Esophagus (tissue), 2 donors: ENCODE results near the gene GINS1. TPM values are rescaled to one million over a fixed set of nuclear protein-coding genes. Genes with fewer than 3 reads are reported as not detected.

Experiments used
- H3K27ac ChIP-seq, 2 donors: one replicate each; pipeline ENCODE4 v1.5.1; 2013; ENCODE audit warnings: low read depth in 2 of 2, mild to moderate bottlenecking in 2 of 2, inconsistent platforms in 1 of 2, low read length in 1 of 2, moderate library complexity in 1 of 2
- H3K27me3 ChIP-seq, 2 donors: one replicate each; pipeline ENCODE4 v1.6.1; 2013; ENCODE audit warnings: low read length in 2 of 2, control low read depth in 1 of 2, mild to moderate bottlenecking in 1 of 2; ENCODE audit not compliant: insufficient read depth in 2 of 2, control insufficient read depth in 1 of 2
- H3K36me3 ChIP-seq, 2 donors: one replicate each; pipeline ENCODE4 v1.6.1; 2013; ENCODE audit warnings: low read length in 1 of 2; ENCODE audit not compliant: control insufficient read depth in 2 of 2, insufficient read depth in 2 of 2
- H3K4me1 ChIP-seq, 2 donors: one replicate each; pipeline ENCODE4 v1.6.1; 2013; ENCODE audit warnings: low read length in 1 of 2; ENCODE audit not compliant: control insufficient read depth in 2 of 2, insufficient read depth in 2 of 2
- H3K4me3 ChIP-seq, 2 donors: one replicate each; pipeline ENCODE4 v1.5.1; 2013; ENCODE audit warnings: low read length in 2 of 2, mild to moderate bottlenecking in 2 of 2, low read depth in 1 of 2, moderate library complexity in 1 of 2
- H3K9me3 ChIP-seq, 2 donors: one replicate each; pipeline ENCODE4 v1.6.1; 2013; ENCODE audit warnings: mild to moderate bottlenecking in 2 of 2, low read depth in 1 of 2, low read length in 1 of 2, moderate library complexity in 1 of 2; ENCODE audit not compliant: control insufficient read depth in 2 of 2, insufficient read depth in 1 of 2
- WGBS, 2 donors: extraction: QIAGEN DNeasy Blood & Tissue Kit; methylation state at CpG; one replicate each; pipeline ENCODE4 v1.1.7; 2013; 5-methylcytosine and 5-hydroxymethylcytosine counted together
- polyA plus RNA-seq, 2 donors: library from polyadenylated mRNA; stranded (reverse); fragments of 200-250 nt; gene quantifications; one replicate each; pipeline ENCODE4 v1.2.3, GENCODE V29; 2013
- donor health status: healthy with polysubstance abuse.
- donor health status: Bipolar disorder and iron deficiency.

Gene GINS1
- polyA plus RNA-seq, 2 donors = 4.1 to 5.9 TPM

DNA sequence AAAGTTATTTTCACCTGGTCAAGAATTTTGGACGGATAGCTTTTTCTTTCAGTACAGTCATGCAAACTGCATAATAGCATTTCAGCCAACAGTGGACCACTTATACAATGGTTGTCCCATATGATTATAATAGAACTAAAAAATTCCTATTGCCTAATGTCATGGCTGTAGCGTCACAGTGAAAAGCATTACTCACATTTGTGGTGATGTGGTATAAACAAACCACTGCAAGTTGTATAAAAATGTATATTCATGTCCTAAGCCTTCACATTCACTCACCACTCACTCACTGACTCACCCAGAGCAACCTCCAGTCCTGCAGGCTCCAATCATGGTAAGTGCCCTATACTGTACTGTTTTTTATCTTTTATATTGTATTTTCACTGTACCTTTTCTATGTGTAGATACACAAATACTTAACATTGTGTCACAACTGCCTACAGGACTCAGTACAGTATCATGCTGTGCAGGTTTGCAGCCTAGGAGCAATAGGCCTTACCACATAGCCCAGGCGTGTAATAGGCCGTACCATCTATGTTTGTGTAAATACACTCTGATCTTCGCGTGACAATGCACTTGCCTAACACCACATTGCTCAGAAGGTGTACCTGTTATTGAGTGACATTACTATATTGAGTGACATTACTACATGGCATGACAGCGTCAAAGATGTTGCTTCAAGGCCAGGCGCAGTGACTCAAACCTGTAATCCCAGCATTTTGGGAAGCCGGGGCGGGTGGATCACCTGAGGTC lies 34.7 kb upstream of the GINS1 start:
- Histone ChIP-seq H3K9me3 (no peaks in the 10 kb centered on the region), H3K4me3 (no peak overlapping the region), H3K4me1 (no peaks in the 10 kb centered on the region), H3K27me3 (no peaks in the 10 kb centered on the region), H3K36me3 (no peaks in the 10 kb centered on the region), H3K27ac (peak overlapping the region in 1 of 2 donors; percentile 65)
- WGBS, 2 donors = 82 to 90% methylated on average over 10 of the region's 10 CpGs

GRCh38 chr20:25374842-25375241 lies 32.6 kb upstream of the GINS1 start:
- Histone ChIP-seq H3K4me3 (no peak overlapping the region), H3K27me3 (no peaks in the 10 kb centered on the region), H3K4me1 (no peaks in the 10 kb centered on the region), H3K9me3 (no peaks in the 10 kb centered on the region), H3K36me3 (no peaks in the 10 kb centered on the region), H3K27ac (no peak overlapping the region)
- 93 to 95% methylated on average over 2 of the region's 2 CpGs for WGBS, 2 donors

- no peaks in the 10 kb centered on the region for H3K36me3 ChIP-seq
- 93% methylated on average over 4 of the region's 4 CpGs for WGBS, 2 donors
- H3K27ac ChIP-seq = no peak overlapping the region
- no peaks in the 10 kb centered on the region for H3K27me3 ChIP-seq
- no peaks in the 10 kb centered on the region for H3K9me3 ChIP-seq
- no peak overlapping the region for H3K4me3 ChIP-seq
- H3K4me1 ChIP-seq = peaks cover 0 to 3% of the 10 kb centered on the region in 2 donors
Measured at GRCh38 chr20:25376236-25376635, 31.2 kb upstream of the GINS1 start.

DNA sequence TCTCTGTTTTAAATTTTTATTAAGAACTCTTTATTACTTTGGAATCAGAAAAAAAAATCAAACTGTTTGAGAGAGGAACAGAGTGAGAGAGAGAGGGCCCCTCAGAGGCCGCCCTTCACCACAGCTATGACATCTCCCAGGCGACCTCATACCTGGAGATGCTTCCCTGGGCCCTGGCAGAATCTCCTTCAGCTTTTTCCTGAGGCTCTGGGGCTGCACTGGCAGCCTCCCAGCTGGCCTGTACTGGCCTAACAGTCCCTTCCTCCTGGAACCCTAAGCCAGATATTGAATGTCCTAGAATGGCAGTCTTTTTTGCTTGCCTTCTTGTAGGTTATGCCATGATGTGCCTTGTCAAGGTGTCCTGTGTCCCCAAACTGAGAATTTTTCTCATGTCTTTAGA lies 30.6 kb upstream of the GINS1 start:
- H3K27ac ChIP-seq = no peak overlapping the region
- no peaks in the 10 kb centered on the region for H3K9me3 ChIP-seq
- H3K4me1 ChIP-seq = peaks cover 0 to 6% of the 10 kb centered on the region in 2 donors
- WGBS, 2 donors = 91% methylated on average over 2 of the region's 2 CpGs
- H3K27me3 ChIP-seq = no peaks in the 10 kb centered on the region
- H3K36me3 ChIP-seq = peaks cover 0 to 2% of the 10 kb centered on the region in 2 donors
- H3K4me3 ChIP-seq = no peak overlapping the region

DNA sequence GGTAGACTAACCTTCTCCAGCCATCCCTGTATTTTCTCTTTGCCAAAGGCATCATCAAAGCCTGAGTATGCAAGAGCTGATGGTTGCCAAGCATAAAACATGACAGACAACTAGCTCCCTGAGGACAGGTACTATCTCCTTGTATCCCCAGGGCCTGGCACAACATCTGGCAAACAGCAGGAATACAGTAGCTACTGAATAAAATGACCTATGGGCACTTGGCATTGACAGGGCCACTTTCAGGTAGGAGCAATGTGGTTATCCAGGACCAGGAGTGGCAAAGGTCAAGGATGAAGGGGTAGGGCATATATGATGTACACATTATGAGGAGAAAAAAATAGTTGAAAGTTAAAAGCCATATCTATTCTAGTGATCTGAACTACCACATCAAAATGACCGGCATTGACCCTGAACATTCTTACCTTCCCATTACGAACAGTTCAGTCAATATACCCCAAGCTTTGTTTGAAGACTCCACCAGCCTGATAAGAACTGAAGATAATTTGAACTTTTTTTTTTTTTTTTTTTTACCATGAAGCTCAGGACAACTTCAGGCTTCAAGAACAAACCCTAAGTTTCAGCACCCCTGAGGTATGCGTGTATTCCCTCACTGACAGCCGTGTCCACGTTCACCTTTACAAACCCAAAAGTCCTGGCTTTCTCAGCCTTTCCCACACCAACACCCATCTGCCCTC lies 29.1 kb upstream of the GINS1 start:
- Histone ChIP-seq H3K36me3 (peaks cover 0 to 4% of the 10 kb centered on the region in 2 donors), H3K9me3 (no peaks in the 10 kb centered on the region), H3K27me3 (no peaks in the 10 kb centered on the region), H3K27ac (no peak overlapping the region), H3K4me3 (no peak overlapping the region), H3K4me1 (peaks cover 0 to 8% of the 10 kb centered on the region in 2 donors)
- 86 to 97% methylated on average over 5 of the region's 5 CpGs for WGBS, 2 donors

DNA sequence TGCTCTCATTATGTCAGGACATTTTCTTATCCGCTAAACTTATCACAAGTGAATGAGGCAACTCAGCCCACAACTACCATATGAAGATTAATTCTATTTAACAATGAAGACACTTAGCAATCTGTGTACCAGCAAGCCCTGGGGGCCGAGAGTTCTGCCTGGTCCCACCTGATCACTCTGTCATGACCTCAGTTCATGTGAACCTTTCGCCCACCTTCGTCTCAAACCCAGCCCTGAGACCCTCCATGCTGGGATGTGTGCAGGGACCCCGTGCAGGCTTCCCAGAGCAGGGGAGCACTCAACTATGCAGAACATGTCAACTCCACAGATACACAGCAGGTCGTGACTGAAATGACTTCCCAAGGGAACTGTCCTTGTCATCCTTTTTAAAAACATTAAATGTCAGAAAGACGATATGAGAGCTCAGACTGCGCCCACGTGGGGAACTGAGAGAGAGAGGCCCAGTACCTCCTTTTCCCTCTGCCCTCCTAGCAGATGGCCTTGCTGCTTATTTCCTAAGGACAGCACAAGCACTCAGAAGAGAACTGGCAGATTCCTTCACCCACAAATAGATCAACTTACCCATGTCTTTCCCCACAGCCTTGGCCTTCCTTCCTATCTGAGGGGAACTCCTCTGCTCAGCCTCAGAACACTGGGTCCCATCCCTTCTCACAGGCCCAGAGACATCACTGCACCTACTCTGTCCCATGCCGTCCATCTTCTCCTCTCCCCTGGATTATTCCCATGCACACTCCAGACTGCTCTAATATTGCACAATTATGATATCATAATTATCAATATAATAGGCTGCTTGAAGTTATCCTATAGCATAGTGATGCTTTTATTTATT lies 28.4 kb upstream of the GINS1 start:
- H3K36me3 ChIP-seq = peaks cover 0 to 4% of the 10 kb centered on the region in 2 donors
- H3K9me3 ChIP-seq = no peaks in the 10 kb centered on the region
- H3K4me1 ChIP-seq = peaks cover 0 to 8% of the 10 kb centered on the region in 2 donors
- H3K4me3 ChIP-seq = no peak overlapping the region
- no peak overlapping the region for H3K27ac ChIP-seq
- 89 to 94% methylated on average over 10 of the region's 10 CpGs for WGBS, 2 donors
- no peaks in the 10 kb centered on the region for H3K27me3 ChIP-seq

GRCh38 chr20:25380945-25381614 lies 26.4 kb upstream of the GINS1 start:
- Histone ChIP-seq H3K27me3 (no peaks in the 10 kb centered on the region), H3K4me1 (peaks cover 0 to 8% of the 10 kb centered on the region in 2 donors), H3K27ac (no peak overlapping the region), H3K36me3 (peaks cover 0 to 4% of the 10 kb centered on the region in 2 donors), H3K4me3 (no peak overlapping the region), H3K9me3 (no peaks in the 10 kb centered on the region)
- WGBS, 2 donors = 89 to 91% methylated on average over 7 of the region's 7 CpGs

DNA sequence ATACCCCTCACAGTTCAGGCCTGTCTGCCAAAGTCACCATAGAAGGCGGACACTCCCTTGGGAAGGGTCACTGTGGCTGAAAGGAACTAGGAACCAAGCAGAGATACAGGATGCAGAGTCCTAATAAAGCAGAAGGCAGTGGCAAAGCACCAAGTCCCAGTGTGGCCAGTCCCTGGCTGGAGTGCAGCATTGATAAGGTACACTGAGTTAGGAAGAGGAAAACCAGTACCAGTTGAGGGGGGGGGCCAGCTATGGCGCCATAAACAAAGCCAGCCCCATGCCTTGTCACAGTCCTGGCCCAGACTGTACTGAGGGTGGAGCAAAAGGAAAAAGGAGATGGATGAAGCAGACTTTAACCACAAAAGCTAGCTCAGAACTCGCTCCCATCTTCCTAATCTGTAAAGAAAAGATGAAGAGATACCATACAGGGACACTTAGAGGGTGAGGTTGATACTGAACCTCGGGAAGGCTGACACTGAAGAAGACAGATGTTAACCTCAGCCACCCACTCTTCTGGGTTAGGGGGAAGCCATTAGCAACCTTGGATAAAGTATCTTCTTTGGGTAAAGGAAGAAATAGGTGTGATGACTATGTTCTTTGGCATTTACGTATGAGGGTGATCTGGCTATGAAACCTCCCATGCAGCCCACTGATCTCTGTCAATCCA lies 24.6 kb upstream of the GINS1 start:
- Histone ChIP-seq H3K4me1 (peaks cover 0 to 8% of the 10 kb centered on the region in 2 donors), H3K4me3 (no peak overlapping the region), H3K36me3 (peaks cover 0 to 4% of the 10 kb centered on the region in 2 donors), H3K27ac (no peak overlapping the region), H3K9me3 (no peaks in the 10 kb centered on the region), H3K27me3 (no peaks in the 10 kb centered on the region)
- WGBS, 2 donors = 85 to 88% methylated on average over 5 of the region's 5 CpGs
